ENCODE results near the gene AKR1A1. TPM values are rescaled to one million over a fixed set of nuclear protein-coding genes. Genes with fewer than 3 reads are reported as not detected.
"Not testable (repeated sequence)": the region's sequence is repeated elsewhere in the genome, so short reads cannot be mapped to it uniquely, and the experiment has no call there.

AKR1A1 gene
- total RNA-seq, 1 experiment from 2014 or later: 119 TPM

DNA sequence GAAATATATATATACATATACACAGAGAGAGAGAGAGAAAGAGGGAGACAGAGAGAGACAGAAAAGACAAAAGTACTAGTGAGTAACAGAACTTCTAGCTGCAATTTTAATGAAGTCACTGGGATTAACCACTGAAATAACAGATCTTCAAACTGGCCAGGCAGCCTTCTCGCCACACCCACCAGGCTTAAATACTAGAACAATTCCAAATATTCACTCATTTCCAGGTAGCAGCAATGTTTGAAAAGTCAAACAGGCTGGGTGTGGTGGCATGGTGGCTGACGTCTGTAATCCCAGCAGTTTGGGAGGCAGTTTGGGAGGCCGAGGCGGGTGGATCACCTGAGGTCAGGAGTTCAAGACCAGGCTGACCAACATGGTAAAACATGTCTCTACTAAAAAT lies 34.2 kb upstream of the AKR1A1 start:
- POLR2A ChIA-PET: interaction anchor here (1.1 kb wide), 1 partner anchor 35 kb away, joined by 4 read pairs; no protein-coding TSS in a partner anchor
- peak overlapping the region; percentile 20 for H3K4me3 Mint-ChIP-seq (ENCODE audit: unreplicated experiment)

DNA sequence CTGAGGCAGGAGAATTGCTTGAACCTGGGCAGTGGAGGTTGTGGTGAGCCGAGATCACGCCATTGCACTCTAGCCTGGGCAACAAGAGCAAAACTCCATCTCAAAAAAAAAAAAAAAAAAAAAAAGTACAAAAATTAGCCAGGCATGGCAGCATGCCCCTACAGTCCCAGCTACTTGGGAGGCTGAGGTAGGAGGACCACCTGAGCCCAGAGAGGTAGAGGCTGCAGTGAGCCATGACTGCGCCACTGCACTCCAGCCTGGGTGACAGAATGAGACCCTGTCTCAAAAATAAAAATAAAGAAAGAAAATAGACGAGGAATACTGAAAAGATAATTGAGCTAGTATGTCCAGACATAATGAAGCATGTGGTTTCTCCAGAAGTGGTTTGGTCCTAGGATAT lies 32.3 kb upstream of the AKR1A1 start:
- H3K4me3 Mint-ChIP-seq (ENCODE audit: unreplicated experiment); H3K9me3 Mint-ChIP-seq (ENCODE audit: unreplicated experiment); H3K4me3 ChIP-seq (ENCODE audit: low read depth, low read length); H3K9me3 ChIP-seq; H3K27ac Mint-ChIP-seq (ENCODE audit: unreplicated experiment); intact Hi-C loops (cut with micrococcal nuclease; ENCODE audit: unreplicated experiment); DNase-seq; H3K36me3 ChIP-seq (ENCODE audit: control insufficient read depth, insufficient read depth, low read length); H3K27me3 Mint-ChIP-seq (ENCODE audit: insufficient read depth, unreplicated experiment); H3K27me3 ChIP-seq (replicated peaks; ENCODE audit: control insufficient read depth, insufficient read depth, low read length); BruUV-seq (replicated peaks): not testable (repeated sequence)
- CTCF ChIA-PET: interaction anchor here (0.7 kb wide), 2 partner anchors 21 to 179 kb away, joined by 4 to 6 read pairs; no protein-coding TSS in a partner anchor
- peaks cover 97% of the 10 kb centered on the region for H3K36me3 Mint-ChIP-seq (ENCODE audit: insufficient read depth, unreplicated experiment)
- H3K4me1 ChIP-seq: peaks cover 62% of the 10 kb centered on the region
- POLR2A ChIA-PET: interaction anchor here (0.5 kb wide), 1 partner anchor 41 kb away, joined by 5 read pairs; no protein-coding TSS in a partner anchor
- H3K4me1 Mint-ChIP-seq (ENCODE audit: low read depth, unreplicated experiment): peaks cover 45% of the 10 kb centered on the region

More for the DNA sequence above, 34.2 kb upstream of the AKR1A1 start:
- no peak for DNase-seq
- Histone ChIP-seq H3K36me3 (ENCODE audit: control insufficient read depth, insufficient read depth, low read length) (no peaks in the 10 kb centered on the region; the same call in 1 of the 2 replicates), H3K4me1 (peaks cover 64% of the 10 kb centered on the region), H3K9me3 (no peaks in the 10 kb centered on the region), H3K4me3 (ENCODE audit: low read depth, low read length) (no peak overlapping the region), H3K27me3 (replicated peaks; ENCODE audit: control insufficient read depth, insufficient read depth, low read length) (no peaks in the 10 kb centered on the region)
- Mint-ChIP-seq H3K27me3 (ENCODE audit: insufficient read depth, unreplicated experiment) (no peaks in the 10 kb centered on the region), H3K4me1 (ENCODE audit: low read depth, unreplicated experiment) (peaks cover 39% of the 10 kb centered on the region), H3K9me3 (ENCODE audit: unreplicated experiment) (no peaks in the 10 kb centered on the region), H3K27ac (ENCODE audit: unreplicated experiment) (peak overlapping the region; percentile 82), H3K36me3 (ENCODE audit: insufficient read depth, unreplicated experiment) (peaks cover 97% of the 10 kb centered on the region)
- intact Hi-C loops (cut with micrococcal nuclease; ENCODE audit: unreplicated experiment): no loop called here
- CTCF ChIA-PET: no interaction called here
- BruUV-seq (replicated peaks): no TSS peak
- TF ChIP-seq, protein P1, sequence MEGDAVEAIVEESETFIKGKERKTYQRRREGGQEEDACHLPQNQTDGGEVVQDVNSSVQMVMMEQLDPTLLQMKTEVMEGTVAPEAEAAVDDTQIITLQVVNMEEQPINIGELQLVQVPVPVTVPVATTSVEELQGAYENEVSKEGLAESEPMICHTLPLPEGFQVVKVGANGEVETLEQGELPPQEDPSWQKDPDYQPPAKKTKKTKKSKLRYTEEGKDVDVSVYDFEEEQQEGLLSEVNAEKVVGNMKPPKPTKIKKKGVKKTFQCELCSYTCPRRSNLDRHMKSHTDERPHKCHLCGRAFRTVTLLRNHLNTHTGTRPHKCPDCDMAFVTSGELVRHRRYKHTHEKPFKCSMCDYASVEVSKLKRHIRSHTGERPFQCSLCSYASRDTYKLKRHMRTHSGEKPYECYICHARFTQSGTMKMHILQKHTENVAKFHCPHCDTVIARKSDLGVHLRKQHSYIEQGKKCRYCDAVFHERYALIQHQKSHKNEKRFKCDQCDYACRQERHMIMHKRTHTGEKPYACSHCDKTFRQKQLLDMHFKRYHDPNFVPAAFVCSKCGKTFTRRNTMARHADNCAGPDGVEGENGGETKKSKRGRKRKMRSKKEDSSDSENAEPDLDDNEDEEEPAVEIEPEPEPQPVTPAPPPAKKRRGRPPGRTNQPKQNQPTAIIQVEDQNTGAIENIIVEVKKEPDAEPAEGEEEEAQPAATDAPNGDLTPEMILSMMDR (IDR thresholded peaks at IDR 0.05; ENCODE audit: insufficient read depth in 1 of 2, low read depth in 1 of 2, low read length in 1 of 2, severe bottlenecking in 1 of 2, unreplicated experiment in 1 of 2): no peak

DNA sequence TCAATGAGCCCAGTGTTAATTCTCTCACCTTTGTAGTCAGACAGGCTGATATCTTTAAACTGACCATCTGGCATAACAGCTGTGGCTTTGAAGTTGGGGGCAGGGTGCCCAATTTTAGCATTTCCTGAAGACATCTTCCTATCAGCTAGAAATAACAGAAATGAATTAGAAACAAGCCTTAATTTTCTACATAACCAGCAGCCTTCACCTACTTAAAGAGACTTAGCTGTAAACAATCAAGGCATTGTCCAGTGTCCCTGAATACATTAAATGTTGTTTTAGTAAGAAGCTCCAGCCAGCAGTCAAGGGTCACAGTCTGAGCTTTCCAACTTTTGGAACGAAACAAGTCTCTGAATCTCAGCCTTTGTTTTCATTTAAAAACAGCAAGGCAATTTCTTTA lies 31.7 kb upstream of the AKR1A1 start:
- no peaks in the 10 kb centered on the region for H3K27me3 Mint-ChIP-seq (ENCODE audit: insufficient read depth, unreplicated experiment)
- no peak for DNase-seq
- ChIA-PET POLR2A (no interaction called here), CTCF (interaction anchor here (0.7 kb wide), 1 partner anchor 21 kb away, joined by 6 read pairs; no protein-coding TSS in a partner anchor)
- Histone ChIP-seq H3K27me3 (replicated peaks; ENCODE audit: control insufficient read depth, insufficient read depth, low read length) (no peaks in the 10 kb centered on the region), H3K4me1 (peaks cover 56% of the 10 kb centered on the region), H3K9me3 (no peaks in the 10 kb centered on the region; the same call in 1 of the 2 replicates), H3K4me3 (ENCODE audit: low read depth, low read length) (no peak overlapping the region), H3K36me3 (ENCODE audit: control insufficient read depth, insufficient read depth, low read length) (no peaks in the 10 kb centered on the region; the same call in 1 of the 2 replicates)
- peaks cover 92% of the 10 kb centered on the region for H3K36me3 Mint-ChIP-seq (ENCODE audit: insufficient read depth, unreplicated experiment)
- H3K4me1 Mint-ChIP-seq (ENCODE audit: low read depth, unreplicated experiment): peaks cover 41% of the 10 kb centered on the region
- H3K9me3 Mint-ChIP-seq (ENCODE audit: unreplicated experiment): no peaks in the 10 kb centered on the region
- no peak overlapping the region for H3K27ac Mint-ChIP-seq (ENCODE audit: unreplicated experiment)
- H3K4me3 Mint-ChIP-seq (ENCODE audit: unreplicated experiment): peak overlapping the region; percentile 82
- TF ChIP-seq, protein P1 (IDR thresholded peaks at IDR 0.05; ENCODE audit: insufficient read depth in 1 of 2, low read depth in 1 of 2, low read length in 1 of 2, severe bottlenecking in 1 of 2, unreplicated experiment in 1 of 2): no peak
- TSS peak; percentile 9 for BruUV-seq (replicated peaks)
- intact Hi-C loops (cut with micrococcal nuclease; ENCODE audit: unreplicated experiment): no loop called here

DNA sequence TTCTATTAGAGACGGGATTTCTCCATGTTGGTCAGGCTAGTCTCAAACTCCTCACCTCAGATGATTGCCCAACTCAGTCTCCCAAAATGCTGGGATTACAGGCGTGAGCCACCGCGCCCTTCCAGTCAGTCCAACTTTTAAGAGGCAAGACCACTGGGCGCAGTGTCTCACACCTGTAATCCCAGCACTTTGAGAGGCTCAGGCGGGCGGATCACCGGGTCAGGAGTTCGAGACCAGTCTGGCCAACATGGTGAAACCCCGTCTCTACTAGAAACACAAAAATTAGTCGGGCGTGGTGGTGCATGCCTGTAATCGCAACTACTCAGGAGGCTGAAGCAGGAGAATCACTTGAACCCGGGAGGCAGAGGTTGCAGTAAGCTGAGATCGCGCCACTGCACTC lies 30.9 kb upstream of the AKR1A1 start:
- H3K9me3 ChIP-seq; BruUV-seq (replicated peaks); DNase-seq; POLR2A ChIA-PET; H3K27ac Mint-ChIP-seq (ENCODE audit: unreplicated experiment); H3K27me3 Mint-ChIP-seq (ENCODE audit: insufficient read depth, unreplicated experiment); H3K4me3 ChIP-seq (ENCODE audit: low read depth, low read length); H3K27me3 ChIP-seq (replicated peaks; ENCODE audit: control insufficient read depth, insufficient read depth, low read length); CTCF ChIA-PET; H3K9me3 Mint-ChIP-seq (ENCODE audit: unreplicated experiment); H3K36me3 ChIP-seq (ENCODE audit: control insufficient read depth, insufficient read depth, low read length): not testable (repeated sequence)
- Mint-ChIP-seq H3K4me3 (ENCODE audit: unreplicated experiment) (peak overlapping the region; percentile 82), H3K36me3 (ENCODE audit: insufficient read depth, unreplicated experiment) (peaks cover 83% of the 10 kb centered on the region), H3K4me1 (ENCODE audit: low read depth, unreplicated experiment) (peaks cover 32% of the 10 kb centered on the region)
- H3K4me1 ChIP-seq: peaks cover 48% of the 10 kb centered on the region
- intact Hi-C loops (cut with micrococcal nuclease; ENCODE audit: unreplicated experiment): loop anchor here (2.0 kb wide), 2 partner anchors 31 to 51 kb away; partner anchors contain the start of gene AKR1A1
